A549 (cell line): ENCODE results near the gene UBE2O.
"Not testable (repeated sequence)": the region's sequence is repeated elsewhere in the genome, so short reads cannot be mapped to it uniquely, and the experiment has no call there.

ENCODE experiments used
- CBX2 ChIP-seq: fragments of 200-600 bp; sonication (generic); IDR thresholded peaks from 2 replicates; pipeline ENCODE4 v1.6.1; 2016; ENCODE audit warnings: low read depth, mild to moderate bottlenecking, borderline replicate concordance
- CHD4 ChIP-seq: fragments of 200-600 bp; sonication (generic); IDR thresholded peaks from 2 replicates; pipeline ENCODE4 v1.6.1; 2016; ENCODE audit warnings: antibody characterized with exemption, mild to moderate bottlenecking, borderline replicate concordance
- CTCF ChIP-seq: fragments of >200 bp; sonication (Bioruptor Twin); formaldehyde crosslinking; IDR thresholded peaks from 3 replicates; pipeline ENCODE4 v1.5.1; 2016
- FOSB ChIP-seq: fragments of 250-450 bp; sonication (Bioruptor Pico); IDR thresholded peaks from 2 replicates; pipeline ENCODE4 v1.5.0; 2020; ENCODE audit warnings: mild to moderate bottlenecking, moderate library complexity
- JUN ChIP-seq, 2 experiments: fragments of >200 bp; sonication (Bioruptor Twin); formaldehyde crosslinking; IDR thresholded peaks; 2 replicates in 1 of 2; 3 replicates in 1 of 2; pipeline ENCODE4 v1.6.1; 2016 to 2017
- KDM1A ChIP-seq: fragments of 200-600 bp; sonication (generic); IDR thresholded peaks from 2 replicates; pipeline ENCODE4 v1.6.1; 2016; ENCODE audit warnings: low read depth, mild to moderate bottlenecking
- POLR2AphosphoS2 ChIP-seq: conservative IDR thresholded peaks from 2 replicates; pipeline ENCODE4 v1.6.1; 2012; ENCODE audit warnings: low read length, improper control_type of control experiment, inconsistent platforms

DNA sequence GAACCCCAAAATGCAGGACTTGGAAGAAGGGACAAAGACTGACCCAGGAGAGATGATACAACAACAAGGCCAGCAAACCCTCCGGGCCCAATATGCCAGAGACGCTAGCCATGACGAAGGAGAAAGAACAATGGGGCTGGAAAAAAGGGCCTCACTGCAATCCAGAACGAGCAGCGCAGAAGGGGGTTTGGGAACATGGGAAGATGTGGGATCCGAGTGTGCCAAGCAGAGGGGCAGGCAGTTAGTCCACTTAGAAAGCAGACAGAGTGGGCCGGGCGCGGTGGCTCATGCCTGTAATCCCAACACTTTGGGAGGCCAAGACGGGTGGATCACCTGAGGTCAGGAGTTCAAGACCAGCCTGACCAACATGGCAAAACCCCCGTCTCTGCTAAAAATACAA is 106.0 kb downstream of the UBE2O start:
- not testable (repeated sequence) for TF ChIP-seq CBX2; CTCF; FOSB (CRISPR knock-in tag); JUN (IDR thresholded peaks at IDR 0.05); POLR2AphosphoS2; CHD4; KDM1A
